Peyer's patch (tissue), 4 donors: ENCODE results near the gene SLC9A8.

Source experiments
- CTCF ChIP-seq, 6 experiments: fragments of 450-650 bp in 4 of 6; fragments of 200-600 bp in 2 of 6; sonication (generic) in 1 of 6; IDR thresholded peaks; one replicate each; pipeline ENCODE4 v1.5.1; 2017 to 2019; ENCODE audit warnings: antibody characterized with exemption in 6 of 6, mild to moderate bottlenecking in 3 of 6, moderate library complexity in 1 of 6
- POLR2A ChIP-seq, 2 donors: fragments of 450-650 bp; IDR thresholded peaks; one replicate each; pipeline ENCODE4 v1.5.1; 2017; ENCODE audit warnings: antibody characterized with exemption in 2 of 2, mild to moderate bottlenecking in 2 of 2, moderate library complexity in 2 of 2

- no peak for TF ChIP-seq CTCF (IDR thresholded peaks at IDR 0.05)
- TF ChIP-seq POLR2A (IDR thresholded peaks at IDR 0.05): no peak
These were observed 128.8 kb downstream of the SLC9A8 start for GRCh38 chr20:49941456-49941855.
